Heart right ventricle (tissue), 16 donors: ENCODE measurements around the gene SOHLH2. TPM values are rescaled to one million over a fixed set of nuclear protein-coding genes. Genes with fewer than 3 reads are reported as not detected.

Source experiments
- ATAC-seq, 8 donors: fragments of 200-7000 bp; cut with Tn5 transposase; one replicate each; pipeline ENCODE4 v1.9.1; 2020; ENCODE audit warnings: mild to moderate bottlenecking in 8 of 8, moderate library complexity in 8 of 8, moderate number of reproducible peaks in 1 of 8
- DNase-seq, 2 donors: peaks; one replicate each; pipeline ENCODE4 v3.0.0-alpha.2; 2020
- H3K27ac ChIP-seq, 10 donors: fragments of 200-600 bp; sonication (generic) in 2 of 10; one replicate each; pipeline versions ENCODE4 v1.5.0 to v1.8.0; 2020 to 2022; ENCODE audit warnings: mild to moderate bottlenecking in 3 of 10
- H3K27me3 ChIP-seq, 7 donors: fragments of 200-600 bp; one replicate each; pipeline ENCODE4 v1.8.0; 2021 to 2022; ENCODE audit warnings: mild to moderate bottlenecking in 2 of 7
- H3K36me3 ChIP-seq, 9 donors: fragments of 200-600 bp; sonication (generic) in 1 of 9; one replicate each; pipeline versions ENCODE4 v1.5.0 to v1.8.0; 2020 to 2022; ENCODE audit warnings: mild to moderate bottlenecking in 2 of 9
- H3K4me1 ChIP-seq, 9 donors: fragments of 200-600 bp; sonication (generic) in 1 of 9; one replicate each; pipeline versions ENCODE4 v1.5.0 to v1.8.0; 2020 to 2022; ENCODE audit warnings: mild to moderate bottlenecking in 4 of 9
- H3K4me3 ChIP-seq, 10 donors: fragments of 200-600 bp; sonication (generic) in 2 of 10; one replicate each; pipeline versions ENCODE4 v1.5.0 to v1.8.0; 2020 to 2022; ENCODE audit warnings: mild to moderate bottlenecking in 7 of 10, moderate library complexity in 2 of 10
- H3K9me3 ChIP-seq, 11 donors: fragments of 200-600 bp in 10 of 11; sonication (generic) in 2 of 11; one replicate each; pipeline versions ENCODE4 v1.5.0 to v1.8.0; 2013 to 2022; ENCODE audit warnings: mild to moderate bottlenecking in 2 of 11, control low read depth in 1 of 11, moderate library complexity in 1 of 11
- WGBS, 2 donors: extraction: QIAGEN DNeasy Blood & Tissue Kit; methylation state at CpG; one replicate each; pipeline ENCODE4 v1.1.7; 2013; ENCODE audit warnings: inconsistent platforms in 1 of 2; 5-methylcytosine and 5-hydroxymethylcytosine counted together
- intact Hi-C, 10 donors: fragments of 100-400 bp; cut with DNase I; formaldehyde crosslinking; loops; one replicate each; pipeline versions ENCODE4 v1.11.1 to v1.14.2; 2022
- polyA plus RNA-seq, 2 donors: library from polyadenylated mRNA; stranded (reverse); fragments of 200-250 nt; gene quantifications; one replicate each; pipeline ENCODE4 v1.2.3, GENCODE V29; 2013
- total RNA-seq, 10 donors: library from RNA; stranded (reverse); fragmentation: NEBNext Ultra II Directional in 3 of 10; extraction: Animal tissue kit (Norgen Biotek cat#: 25700) in 3 of 10; gene quantifications; one replicate each; pipeline versions ENCODE4 v1.2.1 to v1.2.4, GENCODE V29; 2021 to 2023
- TF ChIP-seq, protein P1 (sequence below), 9 donors: fragments of 200-600 bp; sonication (generic) in 2 of 9; IDR thresholded peaks; one replicate each; pipeline versions ENCODE4 v1.5.0 to v1.8.0; 2021 to 2022; ENCODE audit warnings: antibody characterized with exemption in 9 of 9, mild to moderate bottlenecking in 5 of 9, moderate library complexity in 1 of 9
- donor health status: Arrhythmogenic right ventricular cardiomyopathy.
- donor health status: ischemic (EF 13 %, LVEDD 7.1; RV severe dilation, severe dysfunction).
- donor health status: healthy with polysubstance abuse.
- donor health status: DM: no; HTN: yes; CAD: no.
- donor health status: DM: no; HTN: no; CAD: no.
- donor health status: ischemic (EF 25% LVEDD 6.9; RV normal size, moderate dysfunction).
- donor health status: ischemic (EF 25% LVEDD 5.7; RV mildly dilated, moderate dysfunction).
- donor health status: healthy.
- donor health status: DM: yes; HTN: yes; CAD: no.
- donor health status: Ischemic cardiomyopathy.
- donor health status: ischemic (EF 35%, LVEDD 5.7; RV mildly dilated, moderate dysfunction).
- donor health status: nonischemic (EF 11% LVEDD 7.7; RV severe dilation, severe dysfunction).
- donor health status: DM: yes; HTN: yes; CAD: no.
- donor health status: PGD.
- donor health status: ischemic (EF 29% LVEDD 5.4; RV normal size, mild dysfunction).
- donor health status: nonischemic (EF 23%, LVEDD 6.1; RV moderate dilation, normal function).

Gene SOHLH2
- total and polyA plus RNA-seq, 12 donors = 0.10 to 3.0 (median 0.79) TPM; not detected in 2

DNA sequence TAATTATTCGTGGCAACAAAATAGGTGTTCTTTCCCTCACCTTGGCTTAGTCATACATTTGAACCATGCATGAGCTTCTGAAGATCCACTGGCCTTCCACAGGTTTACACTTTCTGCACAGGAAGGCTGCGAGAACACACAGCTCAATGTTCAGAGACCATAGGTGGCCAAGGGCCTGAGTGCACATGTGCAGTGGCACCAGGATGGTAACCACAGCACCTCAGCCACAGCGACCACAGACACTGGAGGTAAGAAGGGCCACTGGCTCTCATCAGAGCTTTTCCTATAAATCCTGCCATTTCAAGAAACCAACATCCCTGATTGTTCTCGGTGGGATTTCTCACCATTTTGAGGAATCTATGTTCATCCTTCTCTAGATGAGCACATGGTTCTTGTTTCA is 84.8 kb downstream of the SOHLH2 start:
- TF ChIP-seq, protein P1, sequence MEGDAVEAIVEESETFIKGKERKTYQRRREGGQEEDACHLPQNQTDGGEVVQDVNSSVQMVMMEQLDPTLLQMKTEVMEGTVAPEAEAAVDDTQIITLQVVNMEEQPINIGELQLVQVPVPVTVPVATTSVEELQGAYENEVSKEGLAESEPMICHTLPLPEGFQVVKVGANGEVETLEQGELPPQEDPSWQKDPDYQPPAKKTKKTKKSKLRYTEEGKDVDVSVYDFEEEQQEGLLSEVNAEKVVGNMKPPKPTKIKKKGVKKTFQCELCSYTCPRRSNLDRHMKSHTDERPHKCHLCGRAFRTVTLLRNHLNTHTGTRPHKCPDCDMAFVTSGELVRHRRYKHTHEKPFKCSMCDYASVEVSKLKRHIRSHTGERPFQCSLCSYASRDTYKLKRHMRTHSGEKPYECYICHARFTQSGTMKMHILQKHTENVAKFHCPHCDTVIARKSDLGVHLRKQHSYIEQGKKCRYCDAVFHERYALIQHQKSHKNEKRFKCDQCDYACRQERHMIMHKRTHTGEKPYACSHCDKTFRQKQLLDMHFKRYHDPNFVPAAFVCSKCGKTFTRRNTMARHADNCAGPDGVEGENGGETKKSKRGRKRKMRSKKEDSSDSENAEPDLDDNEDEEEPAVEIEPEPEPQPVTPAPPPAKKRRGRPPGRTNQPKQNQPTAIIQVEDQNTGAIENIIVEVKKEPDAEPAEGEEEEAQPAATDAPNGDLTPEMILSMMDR (IDR thresholded peaks at IDR 0.05) = no peak
- Histone ChIP-seq H3K27me3 (peaks cover 0 to 24% (median 0%) of the 10 kb centered on the region in 7 donors), H3K36me3 (peaks cover 0 to 12% (median 0%) of the 10 kb centered on the region in 9 donors), H3K27ac (no peak overlapping the region), H3K9me3 (no peaks in the 10 kb centered on the region), H3K4me1 (peaks cover 0 to 33% (median 9%) of the 10 kb centered on the region in 9 donors), H3K4me3 (peak overlapping the region in 4 of 10 donors; percentile 52 to 67 (median 62))
- DNase-seq = no peak
- intact Hi-C loops = loop anchor here in 1 of 10 donors (10.0 kb wide), 1 partner anchor 135 kb away; no protein-coding TSS in a partner anchor
- ATAC-seq = no peak
- WGBS, 2 donors = 84 to 93% methylated on average over 4 of the region's 4 CpGs

DNA sequence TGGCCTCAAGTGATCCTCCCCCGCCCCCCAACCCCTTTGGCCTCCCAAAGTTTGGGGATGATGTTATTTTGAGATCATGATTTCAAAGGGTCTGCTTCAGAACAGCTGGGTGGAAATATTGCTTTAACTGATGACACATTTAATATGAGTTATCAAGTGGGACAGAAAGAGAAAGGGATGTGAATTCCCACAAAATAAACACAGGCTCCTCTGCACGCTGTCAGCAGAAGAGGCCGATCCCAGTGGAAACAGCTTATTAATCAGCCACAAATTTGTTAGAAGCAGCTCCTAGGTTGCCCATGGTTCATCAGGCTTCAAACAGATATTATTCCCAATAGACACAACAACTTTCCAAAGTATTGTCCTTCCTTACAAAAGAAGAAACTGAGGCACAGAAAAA is 87.9 kb downstream of the SOHLH2 start:
- intact Hi-C loops = loop anchor here in 1 of 10 donors (10.0 kb wide), 1 partner anchor 132 kb away; no protein-coding TSS in a partner anchor
- TF ChIP-seq, protein P1 (IDR thresholded peaks at IDR 0.05) = no peak
- Histone ChIP-seq H3K27ac (no peak overlapping the region), H3K4me3 (no peak overlapping the region), H3K36me3 (peaks cover 0 to 12% (median 0%) of the 10 kb centered on the region in 9 donors), H3K9me3 (no peaks in the 10 kb centered on the region), H3K4me1 (peaks cover 0 to 29% (median 5%) of the 10 kb centered on the region in 9 donors), H3K27me3 (peaks cover 0 to 18% (median 0%) of the 10 kb centered on the region in 7 donors)
- no peak for DNase-seq
- 70 to 82% methylated on average over 3 of the region's 3 CpGs for WGBS, 2 donors
- ATAC-seq = no peak

DNA sequence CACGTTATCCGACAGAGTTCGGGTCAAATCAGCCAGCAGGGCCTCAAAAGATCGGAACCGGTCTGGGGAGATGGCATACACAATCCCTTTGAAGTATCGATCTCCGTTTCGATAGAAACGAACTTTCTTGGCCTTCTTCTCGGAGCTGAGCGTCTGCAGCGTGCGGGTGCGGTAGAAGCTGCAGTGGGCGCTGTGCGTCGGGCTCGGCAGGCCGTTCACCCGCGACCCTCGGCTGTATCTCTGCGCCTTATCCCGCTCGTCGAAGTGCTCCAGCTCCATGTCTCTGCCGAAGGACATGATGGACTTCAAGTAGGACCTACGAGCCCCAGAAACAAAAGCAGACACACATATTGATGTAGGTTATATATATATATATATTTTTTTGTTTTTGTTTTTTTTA is 88.5 kb downstream of the SOHLH2 start:
- H3K4me1 ChIP-seq = peaks cover 0 to 27% (median 5%) of the 10 kb centered on the region in 9 donors
- TF ChIP-seq, protein P1 (IDR thresholded peaks at IDR 0.05) = no peak
- ATAC-seq (no peak), DNase-seq (no peak)
- 84 to 87% methylated on average over 28 of the region's 28 CpGs for WGBS, 2 donors
- H3K36me3 ChIP-seq = peaks cover 0 to 12% (median 0%) of the 10 kb centered on the region in 9 donors
- intact Hi-C loops = loop anchor here in 1 of 10 donors (10.0 kb wide), 1 partner anchor 131 kb away; no protein-coding TSS in a partner anchor
- peaks cover 0 to 14% (median 0%) of the 10 kb centered on the region in 7 donors for H3K27me3 ChIP-seq
- no peak overlapping the region for H3K27ac ChIP-seq
- no peak overlapping the region for H3K4me3 ChIP-seq
- H3K9me3 ChIP-seq = no peaks in the 10 kb centered on the region

DNA sequence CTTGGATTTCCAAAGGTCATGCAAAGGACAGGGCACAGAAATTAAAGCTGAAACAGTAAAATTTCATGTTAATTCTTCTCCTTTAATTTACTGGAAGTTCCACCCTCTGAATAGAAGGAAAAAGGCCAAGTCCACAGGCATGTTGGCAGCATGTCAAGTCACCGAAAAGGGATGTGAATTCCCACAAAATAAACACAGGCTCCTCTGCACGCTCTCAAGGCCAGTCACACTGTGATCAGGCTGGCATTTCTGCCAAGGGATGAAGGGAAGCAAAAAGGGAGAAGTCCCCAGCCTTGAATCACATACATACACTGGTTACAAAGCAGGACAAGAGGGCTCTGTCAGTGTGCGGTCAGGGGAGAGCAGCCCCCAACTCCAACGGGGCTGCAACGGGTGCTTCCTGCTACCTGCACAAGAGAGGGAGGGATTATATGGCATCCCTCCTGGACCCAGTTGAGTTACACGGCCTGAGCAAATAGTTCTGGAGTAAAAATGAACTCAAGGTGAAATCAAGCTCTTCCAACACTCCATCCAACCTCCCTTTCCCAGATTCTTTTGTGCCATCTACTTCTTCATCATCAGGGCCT is 90.0 kb downstream of the SOHLH2 start:
- H3K36me3 ChIP-seq = peaks cover 0 to 12% (median 0%) of the 10 kb centered on the region in 9 donors
- intact Hi-C loops = loop anchor here in 1 of 10 donors (10.0 kb wide), 1 partner anchor 130 kb away; no protein-coding TSS in a partner anchor
- TF ChIP-seq, protein P1 (IDR thresholded peaks at IDR 0.05) = no peak
- H3K27me3 ChIP-seq = peaks cover 0 to under 1% (median 0%) of the 10 kb centered on the region in 7 donors
- DNase-seq (peak in 1 of 2 donors; percentile 58), ATAC-seq (peak in 6 of 8 donors; percentile 17 to 64 (median 42))
- H3K4me1 ChIP-seq = peaks cover 0 to 15% (median 5%) of the 10 kb centered on the region in 9 donors
- 42 to 71% methylated on average over 6 of the region's 6 CpGs for WGBS, 2 donors
- peak overlapping the region in 1 of 10 donors; percentile 24 for H3K27ac ChIP-seq
- no peaks in the 10 kb centered on the region for H3K9me3 ChIP-seq
- H3K4me3 ChIP-seq = no peak overlapping the region

Other genes starting within 250 kb of the SOHLH2 start
- 10 to 100 TPM in 6 of 10 donors, 1 to 10 TPM in 4; 5.8 to 16.9 (median 10.4) TPM for gene DCLK1, start 83.2 kb downstream of the SOHLH2 start, total RNA-seq
- 1 to 10 TPM; 3.4 to 8.1 TPM for gene DCLK1, start 83.2 kb downstream of the SOHLH2 start, polyA plus RNA-seq
- gene CCDC169, start 83.3 kb upstream of the SOHLH2 start, total RNA-seq = 1 to 10 TPM in 6 of 10 donors, under 1 TPM in 4; 0.15 to 5.4 (median 2.2) TPM
- gene CCDC169, start 83.3 kb upstream of the SOHLH2 start, polyA plus RNA-seq = under 1 TPM; 0.22 to 0.35 TPM
- gene SPART, start 131.8 kb upstream of the SOHLH2 start, total RNA-seq = 10 to 100 TPM; 29.3 to 49.8 (median 38.5) TPM
- gene SPART, start 131.8 kb upstream of the SOHLH2 start, polyA plus RNA-seq = 10 to 100 TPM; 15.9 to 18.4 TPM
- 1 to 10 TPM in 1 of 10 donors, under 1 TPM in 6, not detected in 3; 0.20 to 1.1 (median 0.41) TPM for gene CCNA1, start 217.9 kb upstream of the SOHLH2 start, total RNA-seq
- under 1 TPM; 0.22 to 0.29 TPM for gene CCNA1, start 217.9 kb upstream of the SOHLH2 start, polyA plus RNA-seq